Psoas muscle (tissue), 8 donors: Measurements from ENCODE around the gene SRSF6. TPM values are rescaled to one million over a fixed set of nuclear protein-coding genes. Genes with fewer than 3 reads are reported as not detected.

ENCODE experiments used
- ATAC-seq, 4 donors: fragments of 200-7000 bp; cut with Tn5 transposase; one replicate each; pipeline ENCODE4 v1.9.1; 2020; ENCODE audit warnings: moderate library complexity in 3 of 4, mild to moderate bottlenecking in 2 of 4
- DNase-seq, 2 donors: peaks; one replicate each; pipeline ENCODE4 v3.0.0-alpha.2; 2020
- H3K27ac ChIP-seq: fragments of 200-600 bp; one replicate; pipeline ENCODE4 v1.8.0; 2022
- H3K27me3 ChIP-seq, 3 donors: fragments of 200-600 bp in 1 of 3; one replicate each; pipeline versions ENCODE4 v1.6.1 to v1.8.0; 2013 to 2022; ENCODE audit warnings: low read length in 2 of 3, mild to moderate bottlenecking in 2 of 3, moderate library complexity in 1 of 3; ENCODE audit not compliant: insufficient read depth in 3 of 3
- H3K36me3 ChIP-seq, 2 donors: fragments of 200-600 bp in 1 of 2; one replicate each; pipeline versions ENCODE4 v1.6.1 to v1.8.0; 2013 to 2022; ENCODE audit warnings: low read depth in 1 of 2, mild to moderate bottlenecking in 1 of 2, moderate library complexity in 1 of 2; ENCODE audit not compliant: insufficient read depth in 1 of 2
- H3K4me1 ChIP-seq: fragments of 200-600 bp; one replicate; pipeline ENCODE4 v1.8.0; 2022
- H3K4me3 ChIP-seq: fragments of 200-600 bp; one replicate; pipeline ENCODE4 v1.8.0; 2022; ENCODE audit warnings: mild to moderate bottlenecking
- H3K9me3 ChIP-seq: fragments of 200-600 bp; one replicate; pipeline ENCODE4 v1.8.0; 2022
- CTCF ChIP-seq: fragments of 200-600 bp; IDR thresholded peaks from one replicate; pipeline ENCODE4 v1.8.0; 2022; ENCODE audit warnings: antibody characterized with exemption
- WGBS, 3 donors: extraction: QIAGEN DNeasy Blood & Tissue Kit; methylation state at CpG; one replicate each; pipeline versions ENCODE4 v1.1.6 to v1.1.7; 2013; 5-methylcytosine and 5-hydroxymethylcytosine counted together
- intact Hi-C, 2 donors: fragments of 100-400 bp; cut with DNase I; formaldehyde crosslinking; loops; one replicate each; pipeline versions ENCODE4 v1.11.0 to v1.14.2; 2022
- polyA plus RNA-seq, 3 donors: library from polyadenylated mRNA; stranded (reverse); fragments of 200-250 nt; gene quantifications; one replicate each; pipeline ENCODE4 v1.2.3, GENCODE V29; 2013
- total RNA-seq, 4 donors: library from RNA; stranded (reverse); fragmentation: NEBNext Ultra II Directional in 2 of 4; extraction: Animal tissue kit (Norgen Biotek cat#: 25700) in 2 of 4; gene quantifications; one replicate each; pipeline versions ENCODE4 v1.2.1 to v1.2.4, GENCODE V29; 2021 to 2023
- donor health status: healthy with polysubstance abuse.
- donor health status: DM: no; HTN: no; CAD: no; lungs with moderate emphysema.
- donor health status: Bipolar disorder and iron deficiency.
- donor health status: healthy.
- donor health status: DM: yes; HTN: yes; CAD: no.
- donor health status: DM: no; HTN: no; CAD: no.
- donor health status: DM: no; HTN: no; CAD: no.
- donor health status: DM: yes; HTN: yes; CAD: no.

The SRSF6 gene
- total and polyA plus RNA-seq, 7 donors: 26.3 to 76.9 (median 38.9) TPM

GRCh38 chr20:43513372-43513930, 55.8 kb downstream of the SRSF6 start:
- WGBS, 3 donors: 53 to 67% (median 59%) methylated on average over 10 of the region's 10 CpGs
- H3K27me3 ChIP-seq: peaks cover 0 to 2% (median 0%) of the 10 kb centered on the region in 3 donors
- no peak for TF ChIP-seq CTCF
- no peak for DNase-seq
- H3K9me3 ChIP-seq: no peaks in the 10 kb centered on the region
- H3K36me3 ChIP-seq: peaks cover 0 to 4% of the 10 kb centered on the region in 2 donors
- no peaks in the 10 kb centered on the region for H3K4me1 ChIP-seq
- H3K4me3 ChIP-seq: peak overlapping the region; percentile 71
- intact Hi-C loops: no loop called here
- H3K27ac ChIP-seq: no peak overlapping the region
- ATAC-seq: no peak

Other genes with a start within 250 kb of the SRSF6 start
- 1 to 10 TPM; 2.2 to 4.2 (median 3.5) TPM for gene L3MBTL1, start 49.8 kb downstream of the SRSF6 start, total RNA-seq
- gene L3MBTL1, start 49.8 kb downstream of the SRSF6 start, polyA plus RNA-seq: 1 to 10 TPM in 2 of 3 donors, under 1 TPM in 1; 0.82 to 4.3 (median 1.4) TPM
- under 1 TPM in 1 of 4 donors, not detected in 3; 0.13 TPM for gene SGK2, start 101.1 kb downstream of the SRSF6 start, total RNA-seq
- under 1 TPM; 0.04 to 0.53 (median 0.16) TPM for gene SGK2, start 101.1 kb downstream of the SRSF6 start, polyA plus RNA-seq
- gene IFT52, start 133.0 kb downstream of the SRSF6 start, total RNA-seq: 1 to 10 TPM; 2.5 to 5.3 (median 3.7) TPM
- gene IFT52, start 133.0 kb downstream of the SRSF6 start, polyA plus RNA-seq: 1 to 10 TPM; 2.9 to 4.9 (median 3.0) TPM
- gene MYBL2, start 209.2 kb downstream of the SRSF6 start, total RNA-seq: under 1 TPM in 1 of 4 donors, not detected in 3; 0.17 TPM
- under 1 TPM in 2 of 3 donors, not detected in 1; 0.05 to 0.10 TPM for gene MYBL2, start 209.2 kb downstream of the SRSF6 start, polyA plus RNA-seq